ENCODE measurements around the gene RPS6KA3.

Gene RPS6KA3

DNA sequence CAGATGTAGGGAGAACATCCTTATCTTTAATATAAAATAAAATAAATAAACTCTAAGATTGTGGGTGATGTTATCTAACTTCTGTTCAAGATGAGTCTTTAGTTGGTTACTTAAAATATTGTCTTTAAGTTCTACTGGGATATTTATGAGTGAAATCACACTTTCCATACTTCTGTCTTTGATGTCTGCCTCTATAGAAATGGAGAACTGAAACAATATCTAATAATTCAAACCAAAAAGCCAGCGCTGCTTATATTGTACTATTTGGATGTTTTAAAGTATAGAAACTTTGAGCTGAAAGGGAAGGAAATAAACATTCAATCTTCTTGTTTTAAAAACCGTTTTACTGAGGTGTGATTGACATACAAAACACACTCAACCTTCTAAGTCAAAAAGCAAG is 44.8 kb upstream of the RPS6KA3 start:
- Histone ChIP-seq H2AK5ac (ENCODE audit: low read length, severe bottlenecking) (no peak overlapping the region), H3K9me3 (ENCODE audit: control insufficient read depth, low read length) (no peaks in the 10 kb centered on the region), H3K23ac (ENCODE audit: low read length in 2 of 2) (no peak overlapping the region), H3K4ac (ENCODE audit: low read depth in 1 of 2, low read length in 2 of 2) (no peak overlapping the region), H3K18ac (ENCODE audit: low read depth in 1 of 2, low read length in 2 of 2) (no peak overlapping the region), H3K4me3 (ENCODE audit: insufficient read depth in 1 of 2, low read depth in 1 of 2, low read length in 2 of 2) (no peak overlapping the region), H4K8ac (ENCODE audit: low read length) (no peak overlapping the region), H2BK15ac (ENCODE audit: low read depth, poor library complexity, severe bottlenecking) (no peak overlapping the region), H3K9ac (ENCODE audit: low read length) (no peak overlapping the region), H3K4me1 (ENCODE audit: control insufficient read depth, insufficient read depth, low read depth, low read length) (no peaks in the 10 kb centered on the region), H3K36me3 (ENCODE audit: control insufficient read depth in 1 of 2, insufficient read depth in 2 of 2, low read depth in 1 of 2, low read length in 2 of 2) (no peaks in the 10 kb centered on the region), H4K91ac (ENCODE audit: low read length) (no peak overlapping the region), H3K4me2 (ENCODE audit: low read length, poor library complexity, severe bottlenecking) (no peak overlapping the region), H2BK5ac (ENCODE audit: low read depth, low read length, poor library complexity, severe bottlenecking) (no peak overlapping the region), H3K14ac (ENCODE audit: low read length in 2 of 2) (no peak overlapping the region), H3K27ac (ENCODE audit: low read length, poor library complexity, severe bottlenecking) (no peak overlapping the region), H3K27me3 (ENCODE audit: control insufficient read depth in 1 of 2, insufficient read depth in 1 of 2, low read length in 2 of 2) (peaks cover 0 to 4% of the 10 kb centered on the region in 2 experiments), H3K79me1 (replicated peaks; ENCODE audit: low read length, poor library complexity, severe bottlenecking) (no peaks in the 10 kb centered on the region), H2BK120ac (ENCODE audit: low read depth, low read length) (no peak overlapping the region), H2AFZ (ENCODE audit: low read depth, low read length) (no peak overlapping the region), H2BK12ac (ENCODE audit: low read length in 2 of 2) (no peak overlapping the region)
- DNase-seq = no peak
- WGBS = no CpG with 5 or more reads among the region's 2 CpGs

GRCh38 chrX:20309806-20310205 is 43.1 kb upstream of the RPS6KA3 start:
- no peak overlapping the region for H2BK120ac ChIP-seq (ENCODE audit: low read depth, low read length)
- no peak overlapping the region for H3K4ac ChIP-seq (ENCODE audit: low read depth in 1 of 2, low read length in 2 of 2)
- H3K23ac ChIP-seq (ENCODE audit: low read length in 2 of 2) = no peak overlapping the region
- no peaks in the 10 kb centered on the region for H3K36me3 ChIP-seq (ENCODE audit: control insufficient read depth in 1 of 2, insufficient read depth in 2 of 2, low read depth in 1 of 2, low read length in 2 of 2)
- peaks cover 0 to 8% of the 10 kb centered on the region in 2 experiments for H3K27me3 ChIP-seq (ENCODE audit: control insufficient read depth in 1 of 2, insufficient read depth in 1 of 2, low read length in 2 of 2)
- H3K4me2 ChIP-seq (ENCODE audit: low read length, poor library complexity, severe bottlenecking) = no peak overlapping the region
- H4K91ac ChIP-seq (ENCODE audit: low read length) = no peak overlapping the region
- no peak overlapping the region for H2BK15ac ChIP-seq (ENCODE audit: low read depth, poor library complexity, severe bottlenecking)
- H2AK5ac ChIP-seq (ENCODE audit: low read length, severe bottlenecking) = no peak overlapping the region
- H3K9me3 ChIP-seq (ENCODE audit: control insufficient read depth, low read length) = no peaks in the 10 kb centered on the region
- WGBS = 88% methylated on average over 8 of the region's 8 CpGs
- H3K4me1 ChIP-seq (ENCODE audit: control insufficient read depth, insufficient read depth, low read depth, low read length) = no peaks in the 10 kb centered on the region
- no peak overlapping the region for H2BK12ac ChIP-seq (ENCODE audit: low read length in 2 of 2)
- H3K4me3 ChIP-seq (ENCODE audit: insufficient read depth in 1 of 2, low read depth in 1 of 2, low read length in 2 of 2) = no peak overlapping the region
- H4K8ac ChIP-seq (ENCODE audit: low read length) = no peak overlapping the region
- no peak overlapping the region for H3K9ac ChIP-seq (ENCODE audit: low read length)
- no peak overlapping the region for H2AFZ ChIP-seq (ENCODE audit: low read depth, low read length)
- no peak overlapping the region for H3K27ac ChIP-seq (ENCODE audit: low read length, poor library complexity, severe bottlenecking)
- H3K14ac ChIP-seq (ENCODE audit: low read length in 2 of 2) = no peak overlapping the region
- H2BK5ac ChIP-seq (ENCODE audit: low read depth, low read length, poor library complexity, severe bottlenecking) = no peak overlapping the region
- H3K18ac ChIP-seq (ENCODE audit: low read depth in 1 of 2, low read length in 2 of 2) = no peak overlapping the region
- no peaks in the 10 kb centered on the region for H3K79me1 ChIP-seq (replicated peaks; ENCODE audit: low read length, poor library complexity, severe bottlenecking)
- no peak for DNase-seq

- no peak overlapping the region for H2AFZ ChIP-seq (ENCODE audit: low read depth, low read length)
- H2BK5ac ChIP-seq (ENCODE audit: low read depth, low read length, poor library complexity, severe bottlenecking) = no peak overlapping the region
- H2AK5ac ChIP-seq (ENCODE audit: low read length, severe bottlenecking) = no peak overlapping the region
- no peak for DNase-seq
- H4K8ac ChIP-seq (ENCODE audit: low read length) = no peak overlapping the region
- no peak overlapping the region for H3K9ac ChIP-seq (ENCODE audit: low read length)
- H3K4ac ChIP-seq (ENCODE audit: low read depth in 1 of 2, low read length in 2 of 2) = no peak overlapping the region
- no peaks in the 10 kb centered on the region for H3K9me3 ChIP-seq (ENCODE audit: control insufficient read depth, low read length)
- no peaks in the 10 kb centered on the region for H3K36me3 ChIP-seq (ENCODE audit: control insufficient read depth in 1 of 2, insufficient read depth in 2 of 2, low read depth in 1 of 2, low read length in 2 of 2)
- no peaks in the 10 kb centered on the region for H3K79me1 ChIP-seq (replicated peaks; ENCODE audit: low read length, poor library complexity, severe bottlenecking)
- H3K23ac ChIP-seq (ENCODE audit: low read length in 2 of 2) = no peak overlapping the region
- H3K4me2 ChIP-seq (ENCODE audit: low read length, poor library complexity, severe bottlenecking) = no peak overlapping the region
- H3K14ac ChIP-seq (ENCODE audit: low read length in 2 of 2) = peak overlapping the region in 1 of 2 experiments; percentile 32
- no peaks in the 10 kb centered on the region for H3K4me1 ChIP-seq (ENCODE audit: control insufficient read depth, insufficient read depth, low read depth, low read length)
- H2BK12ac ChIP-seq (ENCODE audit: low read length in 2 of 2) = no peak overlapping the region
- H2BK15ac ChIP-seq (ENCODE audit: low read depth, poor library complexity, severe bottlenecking) = no peak overlapping the region
- no peak overlapping the region for H4K91ac ChIP-seq (ENCODE audit: low read length)
- no peak overlapping the region for H3K27ac ChIP-seq (ENCODE audit: low read length, poor library complexity, severe bottlenecking)
- 83% methylated on average over 1 of the region's 3 CpGs for WGBS
- no peak overlapping the region for H3K18ac ChIP-seq (ENCODE audit: low read depth in 1 of 2, low read length in 2 of 2)
- H3K4me3 ChIP-seq (ENCODE audit: insufficient read depth in 1 of 2, low read depth in 1 of 2, low read length in 2 of 2) = no peak overlapping the region
- peaks cover 0 to 8% of the 10 kb centered on the region in 2 experiments for H3K27me3 ChIP-seq (ENCODE audit: control insufficient read depth in 1 of 2, insufficient read depth in 1 of 2, low read length in 2 of 2)
- no peak overlapping the region for H2BK120ac ChIP-seq (ENCODE audit: low read depth, low read length)
Observed at GRCh38 chrX:20306668-20307067, 40.0 kb upstream of the RPS6KA3 start.

GRCh38 chrX:20300822-20301221 is 34.1 kb upstream of the RPS6KA3 start:
- Histone ChIP-seq H3K9ac (ENCODE audit: low read length) (no peak overlapping the region), H3K79me1 (replicated peaks; ENCODE audit: low read length, poor library complexity, severe bottlenecking) (no peaks in the 10 kb centered on the region), H3K18ac (ENCODE audit: low read depth in 1 of 2, low read length in 2 of 2) (no peak overlapping the region), H2BK12ac (ENCODE audit: low read length in 2 of 2) (no peak overlapping the region), H3K27ac (ENCODE audit: low read length, poor library complexity, severe bottlenecking) (no peak overlapping the region), H3K9me3 (ENCODE audit: control insufficient read depth, low read length) (no peaks in the 10 kb centered on the region), H3K36me3 (ENCODE audit: control insufficient read depth in 1 of 2, insufficient read depth in 2 of 2, low read depth in 1 of 2, low read length in 2 of 2) (no peaks in the 10 kb centered on the region), H3K4me3 (ENCODE audit: insufficient read depth in 1 of 2, low read depth in 1 of 2, low read length in 2 of 2) (no peak overlapping the region), H3K4me2 (ENCODE audit: low read length, poor library complexity, severe bottlenecking) (no peak overlapping the region), H2BK120ac (ENCODE audit: low read depth, low read length) (no peak overlapping the region), H2BK5ac (ENCODE audit: low read depth, low read length, poor library complexity, severe bottlenecking) (no peak overlapping the region), H3K14ac (ENCODE audit: low read length in 2 of 2) (no peak overlapping the region), H3K27me3 (ENCODE audit: control insufficient read depth in 1 of 2, insufficient read depth in 1 of 2, low read length in 2 of 2) (no peaks in the 10 kb centered on the region), H2AK5ac (ENCODE audit: low read length, severe bottlenecking) (no peak overlapping the region), H2BK15ac (ENCODE audit: low read depth, poor library complexity, severe bottlenecking) (no peak overlapping the region), H4K8ac (ENCODE audit: low read length) (no peak overlapping the region), H3K23ac (ENCODE audit: low read length in 2 of 2) (no peak overlapping the region), H3K4ac (ENCODE audit: low read depth in 1 of 2, low read length in 2 of 2) (no peak overlapping the region), H4K91ac (ENCODE audit: low read length) (no peak overlapping the region), H2AFZ (ENCODE audit: low read depth, low read length) (no peak overlapping the region), H3K4me1 (ENCODE audit: control insufficient read depth, insufficient read depth, low read depth, low read length) (no peaks in the 10 kb centered on the region)
- DNase-seq = no peak
- WGBS = 83% methylated on average over 2 of the region's 5 CpGs
